Activated T-cell treated with anti-CD3 and anti-CD28 coated beads, Interleukin-2, amount 50 U/mL, for 24 hours (primary cell): ENCODE data around the gene GSC2.

Source experiments
- DNase-seq: peaks from one replicate; pipeline ENCODE4 v3.0.0-alpha.2; 2020
- H3K27ac Mint-ChIP-seq: 2 replicates; pipeline ENCODE4 v1.8.0; 2020; ENCODE audit warnings: mild to moderate bottlenecking, mixed read lengths
- H3K27me3 Mint-ChIP-seq: 2 replicates; pipeline ENCODE4 v1.8.0; 2020; ENCODE audit warnings: mixed read lengths
- H3K36me3 Mint-ChIP-seq: 2 replicates; pipeline ENCODE4 v1.8.0; 2020; ENCODE audit warnings: low read depth, mixed read lengths
- H3K4me1 Mint-ChIP-seq: 2 replicates; pipeline ENCODE4 v1.8.0; 2020; ENCODE audit warnings: low read depth, mixed read lengths
- H3K4me3 Mint-ChIP-seq: 2 replicates; pipeline ENCODE4 v1.8.0; 2020; ENCODE audit warnings: mild to moderate bottlenecking, moderate library complexity, mixed read lengths
- H3K9me3 Mint-ChIP-seq: 2 replicates; pipeline ENCODE4 v1.8.0; 2020; ENCODE audit warnings: mixed read lengths

GSC2 gene

GRCh38 chr22:19098157-19098556 lies 51.9 kb downstream of the GSC2 start:
- H3K27ac Mint-ChIP-seq: peak overlapping the region; percentile 77
- H3K4me1 Mint-ChIP-seq: peaks cover 36% of the 10 kb centered on the region
- H3K4me3 Mint-ChIP-seq: no peak overlapping the region
- H3K9me3 Mint-ChIP-seq: no peaks in the 10 kb centered on the region
- H3K27me3 Mint-ChIP-seq: no peaks in the 10 kb centered on the region
- peaks cover 49% of the 10 kb centered on the region for H3K36me3 Mint-ChIP-seq
- no peak for DNase-seq

GRCh38 chr22:19097518-19097917 lies 52.6 kb downstream of the GSC2 start:
- H3K27me3 Mint-ChIP-seq: no peaks in the 10 kb centered on the region
- no peaks in the 10 kb centered on the region for H3K9me3 Mint-ChIP-seq
- no peak overlapping the region for H3K4me3 Mint-ChIP-seq
- H3K4me1 Mint-ChIP-seq: peaks cover 37% of the 10 kb centered on the region
- peak overlapping the region; percentile 47 for H3K27ac Mint-ChIP-seq
- no peak for DNase-seq
- peaks cover 51% of the 10 kb centered on the region for H3K36me3 Mint-ChIP-seq
